ENCODE data around the gene TPM3. TPM values are rescaled to one million over a fixed set of nuclear protein-coding genes. Genes with fewer than 3 reads are reported as not detected.

TPM3 gene
- total and polyA plus RNA-seq, 2 of the 8 experiments (the other 6 are each of a cell fraction or from before 2014, with no cell fraction given): 278 to 572 TPM

GRCh38 chr1:154186177-154186576 is 5.7 kb downstream of the TPM3 start:
- H3K56ac ChIP-seq (replicated peaks; ENCODE audit: insufficient read length, low read depth, low read length): no peak overlapping the region
- no peak overlapping the region for H2BK15ac ChIP-seq (ENCODE audit: low read length)
- peaks cover 5 to 18% (median 14%) of the 10 kb centered on the region in 4 experiments; a peak in 5 of 7 replicates for H3K4me1 ChIP-seq (replicated peaks in 1 of 4; ENCODE audit: control insufficient read depth in 3 of 4, insufficient read depth in 4 of 4, low read length in 3 of 4)
- H2BK120ac ChIP-seq (replicated peaks; ENCODE audit: low read depth, low read length): peak overlapping the region; percentile 52
- H3K36me3 ChIP-seq (ENCODE audit: control insufficient read depth in 2 of 4, insufficient read depth in 4 of 4, low read length in 3 of 4): no peaks in the 10 kb centered on the region
- TF ChIP-seq, protein P1, sequence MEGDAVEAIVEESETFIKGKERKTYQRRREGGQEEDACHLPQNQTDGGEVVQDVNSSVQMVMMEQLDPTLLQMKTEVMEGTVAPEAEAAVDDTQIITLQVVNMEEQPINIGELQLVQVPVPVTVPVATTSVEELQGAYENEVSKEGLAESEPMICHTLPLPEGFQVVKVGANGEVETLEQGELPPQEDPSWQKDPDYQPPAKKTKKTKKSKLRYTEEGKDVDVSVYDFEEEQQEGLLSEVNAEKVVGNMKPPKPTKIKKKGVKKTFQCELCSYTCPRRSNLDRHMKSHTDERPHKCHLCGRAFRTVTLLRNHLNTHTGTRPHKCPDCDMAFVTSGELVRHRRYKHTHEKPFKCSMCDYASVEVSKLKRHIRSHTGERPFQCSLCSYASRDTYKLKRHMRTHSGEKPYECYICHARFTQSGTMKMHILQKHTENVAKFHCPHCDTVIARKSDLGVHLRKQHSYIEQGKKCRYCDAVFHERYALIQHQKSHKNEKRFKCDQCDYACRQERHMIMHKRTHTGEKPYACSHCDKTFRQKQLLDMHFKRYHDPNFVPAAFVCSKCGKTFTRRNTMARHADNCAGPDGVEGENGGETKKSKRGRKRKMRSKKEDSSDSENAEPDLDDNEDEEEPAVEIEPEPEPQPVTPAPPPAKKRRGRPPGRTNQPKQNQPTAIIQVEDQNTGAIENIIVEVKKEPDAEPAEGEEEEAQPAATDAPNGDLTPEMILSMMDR (IDR thresholded peaks at IDR 0.05; ENCODE audit: control extremely low read depth in 1 of 3, insufficient read depth in 1 of 3, low read depth in 1 of 3, low read length in 3 of 3): peak; percentile 62 to 79 (median 70)
- TF ChIP-seq RAD21 (IDR thresholded peaks at IDR 0.05 in 1 of 2, conservative IDR thresholded peaks at IDR 0.05 in 1 of 2; ENCODE audit: low read depth in 2 of 2, low read length in 2 of 2) (peak; percentile 84), RNF2 (IDR thresholded peaks at IDR 0.05; ENCODE audit: borderline replicate concordance, low read depth, low read length, missing control alignments, poor library complexity, severe bottlenecking) (no peak), TBP (IDR thresholded peaks at IDR 0.05; ENCODE audit: low read depth, low read length) (no peak), CREB1 (IDR thresholded peaks at IDR 0.05) (0 out of 2 replicates have a peak, but pooled peaks have one; percentile 39), SIN3A (conservative IDR thresholded peaks at IDR 0.05 in 1 of 2, IDR thresholded peaks at IDR 0.05 in 1 of 2; ENCODE audit: low read depth in 1 of 2, low read length in 2 of 2) (0 out of 4 replicates have a peak, but pooled peaks of 1 of the 2 experiments have one; percentile 24)
- TF ChIP-seq, protein P2, sequence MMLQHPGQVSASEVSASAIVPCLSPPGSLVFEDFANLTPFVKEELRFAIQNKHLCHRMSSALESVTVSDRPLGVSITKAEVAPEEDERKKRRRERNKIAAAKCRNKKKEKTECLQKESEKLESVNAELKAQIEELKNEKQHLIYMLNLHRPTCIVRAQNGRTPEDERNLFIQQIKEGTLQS (IDR thresholded peaks at IDR 0.05; ENCODE audit: insufficient read depth, low read depth, low read length): no peak
- FAIRE-seq (no peak), DNase-seq (ENCODE audit: low read depth in 1 of 2, low spot score in 2 of 2) (peak; percentile 54 to 73)
- no peaks in the 10 kb centered on the region for H3K9me3 ChIP-seq (ENCODE audit: insufficient read depth in 2 of 2, low read depth in 1 of 2, low read length in 1 of 2)
- peak overlapping the region; percentile 5 for H4K5ac ChIP-seq (ENCODE audit: insufficient read length, low read depth, low read length)
- peak overlapping the region; percentile 63 for H4K91ac ChIP-seq (replicated peaks; ENCODE audit: insufficient read length, low read length)
- peak overlapping the region; percentile 44 to 62 for H3K4me2 ChIP-seq (ENCODE audit: insufficient read depth in 1 of 2, low read depth in 2 of 2, low read length in 2 of 2)
- H2BK20ac ChIP-seq (ENCODE audit: low read length): no peak overlapping the region
- peak overlapping the region in 1 of 4 experiments; percentile 49; a peak in 2 of 8 replicates for H3K4me3 ChIP-seq (ENCODE audit: extremely low read depth in 1 of 4, insufficient read depth in 2 of 4, low read depth in 3 of 4, low read length in 4 of 4)
- H3K18ac ChIP-seq (ENCODE audit: extremely low read depth, low read length): no peak overlapping the region
- no peak overlapping the region for H4K8ac ChIP-seq (ENCODE audit: extremely low read depth, insufficient read depth, low read length)
- H3K14ac ChIP-seq (ENCODE audit: insufficient read length): no peak overlapping the region
- H3K23ac ChIP-seq (ENCODE audit: insufficient read length): no peak overlapping the region
- H3K4ac ChIP-seq (replicated peaks; ENCODE audit: insufficient read length, low read depth, low read length): peak overlapping the region; percentile 61
- H3K23me2 ChIP-seq (ENCODE audit: low read depth, low read length): peaks cover 7% of the 10 kb centered on the region; the same call in 1 of the 2 replicates
- peaks cover 4% of the 10 kb centered on the region; the same call in 1 of the 2 replicates for H3K79me1 ChIP-seq (ENCODE audit: low read depth, low read length)
- CTCF ChIA-PET (ENCODE audit: partially characterized antibody): interaction anchor here (1.0 to 1.4 kb wide), 3 partner anchors 9 to 140 kb away, joined by 3 to 4 read pairs (median 3); no protein-coding TSS in a partner anchor
- no peak overlapping the region; the same call in 1 of the 2 replicates for H2BK5ac ChIP-seq (ENCODE audit: low read depth, low read length)
- H3K79me2 ChIP-seq (ENCODE audit: control insufficient read depth in 1 of 2, insufficient read depth in 2 of 2, low read length in 2 of 2): peaks cover 14 to 18% of the 10 kb centered on the region in 2 experiments
- no peak overlapping the region for H2AFZ ChIP-seq (ENCODE audit: low read length)
- no peak overlapping the region for H2AK5ac ChIP-seq (ENCODE audit: low read depth, low read length)
- H3K27me3 ChIP-seq (replicated peaks in 1 of 4; ENCODE audit: control insufficient read depth in 3 of 4, extremely low read depth in 1 of 4, insufficient read depth in 3 of 4, low read length in 3 of 4): no peaks in the 10 kb centered on the region
- peak overlapping the region in 1 of 4 experiments; percentile 14; a peak in 1 of 7 replicates for H3K9ac ChIP-seq (replicated peaks in 1 of 4; ENCODE audit: extremely low read depth in 1 of 4, low read depth in 3 of 4, low read length in 3 of 4)
- POLR2A ChIA-PET (ENCODE audit: partially characterized antibody): interaction anchor here (1.1 to 11.3 kb wide), 4 partner anchors 13 to 86 kb away, joined by 3 to 107 read pairs (median 7); partner anchors contain the start of genes HAX1 and UBAP2L
- H3K27ac ChIP-seq (ENCODE audit: low read depth, low read length): peak overlapping the region; percentile 75; the same call in 1 of the 2 replicates
- H4K20me1 ChIP-seq (replicated peaks in 1 of 2; ENCODE audit: control insufficient read depth in 1 of 2, insufficient read depth in 2 of 2, low read length in 2 of 2): peaks cover 2 to 7% of the 10 kb centered on the region in 2 experiments
- WGBS, 2 experiments (ENCODE audit: extremely low coverage in 1 of 2, insufficient coverage in 1 of 2, insufficient read length in 1 of 2, insufficient replicate concordance in 2 of 2, low coverage in 1 of 2, low lambda C conversion rate in 2 of 2, missing lambda C conversion rate in 1 of 2): 73% methylated on average over 1 of the region's 1 CpG; no CpG with 5 or more reads in 1 of the 2 experiments
- no peak overlapping the region for H2BK12ac ChIP-seq (ENCODE audit: low read depth, low read length)
